ENCODE results near the gene PACSIN2. TPM values are rescaled to one million over a fixed set of nuclear protein-coding genes. Genes with fewer than 3 reads are reported as not detected.

PACSIN2 gene
- total RNA-seq, 3 donors from 2014 or later (not counting 1 experiment from before 2014, with no cell fraction given): 37.1 to 48.5 (median 47.6) TPM

DNA sequence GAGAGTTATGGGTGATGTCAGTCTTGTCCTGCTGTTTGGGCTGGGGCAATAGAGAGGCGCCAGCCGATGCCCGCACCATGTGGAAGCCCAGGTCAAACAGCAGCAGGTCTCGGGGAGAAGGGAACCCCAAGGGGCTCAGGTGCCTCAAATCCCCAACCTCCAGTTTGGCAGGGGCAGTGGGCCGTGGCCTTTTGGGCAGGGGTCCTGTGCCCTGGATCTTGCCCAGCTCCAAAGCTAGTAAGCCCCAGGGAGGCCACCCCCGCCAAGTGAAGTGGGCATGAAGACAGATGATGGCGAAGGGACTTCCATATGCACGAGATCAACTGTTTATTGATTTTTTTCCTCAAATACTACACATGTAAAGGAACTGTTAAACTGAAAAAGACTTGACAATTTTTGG lies 145.5 kb downstream of the PACSIN2 start:
- Mint-ChIP-seq H3K9me3 (no peaks in the 10 kb centered on the region), H3K4me1 (peaks cover 0 to 13% of the 10 kb centered on the region in 2 donors)

DNA sequence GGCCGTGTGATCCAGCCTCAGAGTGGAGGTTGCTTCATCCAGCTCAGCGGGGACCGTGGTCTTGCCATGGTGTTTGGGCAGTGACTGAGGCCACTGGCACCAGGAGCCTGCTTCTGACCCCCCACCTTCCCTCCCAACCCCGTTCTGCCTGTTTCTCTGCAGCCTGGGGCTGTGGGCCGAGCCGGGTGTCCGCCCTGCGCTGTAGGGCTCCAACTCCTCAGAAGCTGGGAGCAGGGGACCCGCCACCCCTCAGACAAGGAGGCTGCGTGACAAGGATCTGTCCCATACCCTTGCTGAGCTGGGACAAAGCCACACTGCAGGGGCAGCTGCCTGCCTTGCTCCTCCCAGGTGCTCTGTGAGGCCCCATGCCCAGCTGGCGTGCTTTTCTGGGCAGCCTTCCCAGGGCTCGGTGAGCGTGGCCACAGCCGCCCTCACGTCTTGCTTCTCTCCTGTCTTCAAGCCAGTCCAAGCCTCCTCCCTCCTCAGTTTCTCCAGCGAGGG lies 146.1 kb downstream of the PACSIN2 start:
- intact Hi-C loops (cut with micrococcal nuclease): loop anchor here (10.0 kb wide), 1 partner anchor 146 kb away; the partner anchor contains the start of gene PACSIN2
- ATAC-seq: no peak
- peaks cover 12% of the 10 kb centered on the region for H3K36me3 ChIP-seq (ENCODE audit: control insufficient read depth, insufficient read depth, low read length)
- DNase-seq: no peak
- no peak overlapping the region for H3K4me3 ChIP-seq (ENCODE audit: low read length)
- H3K4me1 ChIP-seq (ENCODE audit: control insufficient read depth, insufficient read depth, low read length): peaks cover 4% of the 10 kb centered on the region
- Mint-ChIP-seq H3K4me1 (peaks cover under 1 to 13% of the 10 kb centered on the region in 2 donors), H3K27me3 (ENCODE audit: low read depth in 2 of 2) (no peaks in the 10 kb centered on the region), H3K27ac (no peak overlapping the region), H3K36me3 (no peaks in the 10 kb centered on the region), H3K4me3 (no peak overlapping the region), H3K9me3 (no peaks in the 10 kb centered on the region)
- TF ChIP-seq, protein P1, sequence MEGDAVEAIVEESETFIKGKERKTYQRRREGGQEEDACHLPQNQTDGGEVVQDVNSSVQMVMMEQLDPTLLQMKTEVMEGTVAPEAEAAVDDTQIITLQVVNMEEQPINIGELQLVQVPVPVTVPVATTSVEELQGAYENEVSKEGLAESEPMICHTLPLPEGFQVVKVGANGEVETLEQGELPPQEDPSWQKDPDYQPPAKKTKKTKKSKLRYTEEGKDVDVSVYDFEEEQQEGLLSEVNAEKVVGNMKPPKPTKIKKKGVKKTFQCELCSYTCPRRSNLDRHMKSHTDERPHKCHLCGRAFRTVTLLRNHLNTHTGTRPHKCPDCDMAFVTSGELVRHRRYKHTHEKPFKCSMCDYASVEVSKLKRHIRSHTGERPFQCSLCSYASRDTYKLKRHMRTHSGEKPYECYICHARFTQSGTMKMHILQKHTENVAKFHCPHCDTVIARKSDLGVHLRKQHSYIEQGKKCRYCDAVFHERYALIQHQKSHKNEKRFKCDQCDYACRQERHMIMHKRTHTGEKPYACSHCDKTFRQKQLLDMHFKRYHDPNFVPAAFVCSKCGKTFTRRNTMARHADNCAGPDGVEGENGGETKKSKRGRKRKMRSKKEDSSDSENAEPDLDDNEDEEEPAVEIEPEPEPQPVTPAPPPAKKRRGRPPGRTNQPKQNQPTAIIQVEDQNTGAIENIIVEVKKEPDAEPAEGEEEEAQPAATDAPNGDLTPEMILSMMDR (IDR thresholded peaks at IDR 0.05): no peak
- H3K27ac ChIP-seq (ENCODE audit: low read length): no peak overlapping the region
- WGBS (ENCODE audit: insufficient coverage): 91% methylated on average over 16 of the region's 16 CpGs
- no peaks in the 10 kb centered on the region for H3K27me3 ChIP-seq (ENCODE audit: control insufficient read depth, insufficient read depth, low read length)
- H3K9me3 ChIP-seq (ENCODE audit: control insufficient read depth, insufficient read depth, low read length): no peaks in the 10 kb centered on the region

More for the DNA sequence above, 145.5 kb downstream of the PACSIN2 start:
- TF ChIP-seq, protein P1 (IDR thresholded peaks at IDR 0.05): no peak
- H3K27me3 Mint-ChIP-seq (ENCODE audit: low read depth in 2 of 2): no peaks in the 10 kb centered on the region
- 97% methylated on average over 8 of the region's 8 CpGs for WGBS (ENCODE audit: insufficient coverage)
- DNase-seq (no peak), ATAC-seq (no peak)
- H3K27ac ChIP-seq (ENCODE audit: low read length): no peak overlapping the region
- no peak overlapping the region for H3K4me3 Mint-ChIP-seq
- intact Hi-C loops (cut with micrococcal nuclease): loop anchor here (10.0 kb wide), 1 partner anchor 145 kb away; the partner anchor contains the start of gene PACSIN2
- H3K36me3 ChIP-seq (ENCODE audit: control insufficient read depth, insufficient read depth, low read length): peaks cover 14% of the 10 kb centered on the region
- no peaks in the 10 kb centered on the region for H3K27me3 ChIP-seq (ENCODE audit: control insufficient read depth, insufficient read depth, low read length)
- no peak overlapping the region for H3K4me3 ChIP-seq (ENCODE audit: low read length)
- H3K27ac Mint-ChIP-seq: no peak overlapping the region
- no peaks in the 10 kb centered on the region for H3K36me3 Mint-ChIP-seq
- H3K9me3 ChIP-seq (ENCODE audit: control insufficient read depth, insufficient read depth, low read length): no peaks in the 10 kb centered on the region
- peaks cover 4% of the 10 kb centered on the region for H3K4me1 ChIP-seq (ENCODE audit: control insufficient read depth, insufficient read depth, low read length)

DNA sequence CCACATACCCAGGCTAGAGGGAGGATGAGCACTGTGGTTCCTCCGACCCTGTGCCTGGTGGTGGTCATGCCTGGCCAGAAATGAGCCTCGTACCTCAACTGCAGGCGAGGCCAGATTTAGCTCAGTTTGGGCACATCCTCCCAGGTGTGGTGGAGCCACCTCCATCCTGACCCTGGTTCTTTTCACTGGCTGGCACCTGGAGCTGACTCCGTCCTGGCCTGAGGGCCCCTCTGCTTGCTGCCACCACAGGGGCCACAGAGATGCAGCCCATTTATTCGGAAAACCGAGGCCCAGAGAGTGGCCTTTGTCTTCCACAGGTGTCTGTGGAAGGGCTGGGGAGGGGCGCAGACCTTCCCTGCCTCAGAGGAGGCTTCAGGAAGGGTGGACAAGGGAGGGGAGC lies 148.8 kb downstream of the PACSIN2 start:
- 97% methylated on average over 7 of the region's 7 CpGs for WGBS (ENCODE audit: insufficient coverage)
- Histone ChIP-seq H3K27ac (ENCODE audit: low read length) (no peak overlapping the region), H3K9me3 (ENCODE audit: control insufficient read depth, insufficient read depth, low read length) (no peaks in the 10 kb centered on the region), H3K36me3 (ENCODE audit: control insufficient read depth, insufficient read depth, low read length) (peaks cover 3% of the 10 kb centered on the region), H3K4me1 (ENCODE audit: control insufficient read depth, insufficient read depth, low read length) (peaks cover 4% of the 10 kb centered on the region), H3K27me3 (ENCODE audit: control insufficient read depth, insufficient read depth, low read length) (no peaks in the 10 kb centered on the region), H3K4me3 (ENCODE audit: low read length) (no peak overlapping the region)
- intact Hi-C loops (cut with micrococcal nuclease): loop anchor here (10.0 kb wide), 1 partner anchor 149 kb away; the partner anchor contains the start of gene PACSIN2
- Mint-ChIP-seq H3K27ac (no peak overlapping the region), H3K36me3 (no peaks in the 10 kb centered on the region), H3K4me1 (peaks cover 8 to 17% of the 10 kb centered on the region in 2 donors), H3K4me3 (no peak overlapping the region), H3K27me3 (ENCODE audit: low read depth in 2 of 2) (no peaks in the 10 kb centered on the region), H3K9me3 (no peaks in the 10 kb centered on the region)
- TF ChIP-seq, protein P1 (IDR thresholded peaks at IDR 0.05): no peak
- ATAC-seq (no peak), DNase-seq (no peak)

DNA sequence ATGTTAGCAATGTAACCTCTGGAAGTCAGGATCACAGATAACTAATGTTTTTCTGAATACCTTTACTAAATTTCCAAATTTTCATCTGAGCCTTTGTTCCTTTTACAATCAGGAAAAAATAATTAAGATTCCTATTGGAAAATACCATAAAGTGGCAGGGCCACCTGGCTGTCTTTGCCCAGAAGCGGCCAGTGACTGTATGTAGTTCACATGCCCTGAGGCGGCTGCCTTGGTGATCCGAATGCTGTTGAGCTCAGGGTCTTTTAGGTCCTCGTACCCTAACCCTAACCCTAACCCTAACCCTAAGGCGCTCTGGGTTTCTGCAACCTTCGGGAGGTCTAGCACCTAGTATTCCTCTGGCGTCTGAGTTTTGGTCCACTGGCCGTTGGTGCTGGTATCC lies 149.4 kb downstream of the PACSIN2 start:
- no peak for DNase-seq
- H3K4me1 Mint-ChIP-seq: peaks cover 8 to 17% of the 10 kb centered on the region in 2 donors
- WGBS (ENCODE audit: insufficient coverage): 95% methylated on average over 8 of the region's 8 CpGs
- TF ChIP-seq, protein P1 (IDR thresholded peaks at IDR 0.05): no peak
- ATAC-seq: no peak
- H3K27ac ChIP-seq (ENCODE audit: low read length): no peak overlapping the region
- peaks cover 4% of the 10 kb centered on the region for H3K4me1 ChIP-seq (ENCODE audit: control insufficient read depth, insufficient read depth, low read length)
- H3K36me3 Mint-ChIP-seq: no peaks in the 10 kb centered on the region
- H3K27me3 Mint-ChIP-seq (ENCODE audit: low read depth in 2 of 2): no peaks in the 10 kb centered on the region
- H3K4me3 ChIP-seq (ENCODE audit: low read length): no peak overlapping the region
- no peaks in the 10 kb centered on the region for H3K9me3 ChIP-seq (ENCODE audit: control insufficient read depth, insufficient read depth, low read length)
- H3K27me3 ChIP-seq (ENCODE audit: control insufficient read depth, insufficient read depth, low read length): no peaks in the 10 kb centered on the region
- H3K36me3 ChIP-seq (ENCODE audit: control insufficient read depth, insufficient read depth, low read length): peaks cover 3% of the 10 kb centered on the region
- intact Hi-C loops (cut with micrococcal nuclease): loop anchor here (10.0 kb wide), 1 partner anchor 149 kb away; the partner anchor contains the start of gene PACSIN2
- H3K27ac Mint-ChIP-seq: no peak overlapping the region
- H3K9me3 Mint-ChIP-seq: no peaks in the 10 kb centered on the region
- no peak overlapping the region for H3K4me3 Mint-ChIP-seq

Data from natural killer cell (primary cell).